Measurements from ENCODE around the gene DSCAM.

The DSCAM gene

GRCh38 chr21:40853956-40854688 is 7.2 kb upstream of the DSCAM start:
- Histone ChIP-seq H3K9me3 (ENCODE audit: control insufficient read depth, low read length) (no peaks in the 10 kb centered on the region), H3K27ac (ENCODE audit: insufficient read depth, low read length, poor library complexity, severe bottlenecking) (no peak overlapping the region), H3K4me3 (ENCODE audit: insufficient read depth, low read depth, low read length, poor library complexity, severe bottlenecking) (no peak overlapping the region), H3K36me3 (ENCODE audit: control insufficient read depth, insufficient read depth, low read length) (no peaks in the 10 kb centered on the region), H3K27me3 (replicated peaks; ENCODE audit: control insufficient read depth, insufficient read depth, low read length, poor library complexity, severe bottlenecking) (no peaks in the 10 kb centered on the region), H3K4me1 (ENCODE audit: control insufficient read depth, insufficient read depth, low read length, poor library complexity, severe bottlenecking) (no peaks in the 10 kb centered on the region)
- DNase-seq, result no peak

GRCh38 chr21:40852563-40852962 is 5.6 kb upstream of the DSCAM start:
- Histone ChIP-seq H3K36me3 (ENCODE audit: control insufficient read depth, insufficient read depth, low read length) (no peaks in the 10 kb centered on the region), H3K9me3 (ENCODE audit: control insufficient read depth, low read length) (no peaks in the 10 kb centered on the region), H3K4me3 (ENCODE audit: insufficient read depth, low read depth, low read length, poor library complexity, severe bottlenecking) (no peak overlapping the region), H3K4me1 (ENCODE audit: control insufficient read depth, insufficient read depth, low read length, poor library complexity, severe bottlenecking) (no peaks in the 10 kb centered on the region), H3K27me3 (replicated peaks; ENCODE audit: control insufficient read depth, insufficient read depth, low read length, poor library complexity, severe bottlenecking) (no peaks in the 10 kb centered on the region), H3K27ac (ENCODE audit: insufficient read depth, low read length, poor library complexity, severe bottlenecking) (no peak overlapping the region)
- no peak for DNase-seq

- no peaks in the 10 kb centered on the region for H3K27me3 ChIP-seq (replicated peaks; ENCODE audit: control insufficient read depth, insufficient read depth, low read length, poor library complexity, severe bottlenecking)
- H3K27ac ChIP-seq (ENCODE audit: insufficient read depth, low read length, poor library complexity, severe bottlenecking), result no peak overlapping the region
- H3K4me1 ChIP-seq (ENCODE audit: control insufficient read depth, insufficient read depth, low read length, poor library complexity, severe bottlenecking), result no peaks in the 10 kb centered on the region
- no peaks in the 10 kb centered on the region for H3K36me3 ChIP-seq (ENCODE audit: control insufficient read depth, insufficient read depth, low read length)
- H3K9me3 ChIP-seq (ENCODE audit: control insufficient read depth, low read length), result no peaks in the 10 kb centered on the region
- DNase-seq, result no peak
- no peak overlapping the region for H3K4me3 ChIP-seq (ENCODE audit: insufficient read depth, low read depth, low read length, poor library complexity, severe bottlenecking)
Observed at GRCh38 chr21:40851749-40852148, 4.8 kb upstream of the DSCAM start.

DNA sequence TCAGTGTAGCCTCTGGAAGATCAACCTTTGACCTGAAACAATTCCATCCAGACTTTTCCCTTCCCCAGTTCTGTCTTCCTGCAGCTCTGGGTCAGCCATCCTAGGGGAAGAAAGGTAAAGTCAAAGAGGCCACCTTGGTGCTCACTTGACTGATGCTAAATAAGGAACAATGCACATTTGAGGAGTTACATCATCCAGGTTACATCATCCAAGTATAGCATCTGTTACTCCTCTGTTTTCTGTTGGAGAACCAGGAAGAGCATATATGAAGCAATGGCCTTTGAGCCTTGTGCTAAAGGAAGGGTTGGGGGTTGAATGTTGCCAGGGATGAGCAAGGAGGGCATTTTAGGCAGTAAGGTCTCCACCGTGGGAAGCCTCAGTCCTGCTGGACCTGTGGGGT is 3.1 kb upstream of the DSCAM start:
- DNase-seq, result no peak
- Histone ChIP-seq H3K9me3 (ENCODE audit: control insufficient read depth, low read length) (no peaks in the 10 kb centered on the region), H3K27ac (ENCODE audit: insufficient read depth, low read length, poor library complexity, severe bottlenecking) (no peak overlapping the region), H3K4me1 (ENCODE audit: control insufficient read depth, insufficient read depth, low read length, poor library complexity, severe bottlenecking) (no peaks in the 10 kb centered on the region), H3K27me3 (replicated peaks; ENCODE audit: control insufficient read depth, insufficient read depth, low read length, poor library complexity, severe bottlenecking) (no peaks in the 10 kb centered on the region), H3K36me3 (ENCODE audit: control insufficient read depth, insufficient read depth, low read length) (no peaks in the 10 kb centered on the region), H3K4me3 (ENCODE audit: insufficient read depth, low read depth, low read length, poor library complexity, severe bottlenecking) (no peak overlapping the region)

DNA sequence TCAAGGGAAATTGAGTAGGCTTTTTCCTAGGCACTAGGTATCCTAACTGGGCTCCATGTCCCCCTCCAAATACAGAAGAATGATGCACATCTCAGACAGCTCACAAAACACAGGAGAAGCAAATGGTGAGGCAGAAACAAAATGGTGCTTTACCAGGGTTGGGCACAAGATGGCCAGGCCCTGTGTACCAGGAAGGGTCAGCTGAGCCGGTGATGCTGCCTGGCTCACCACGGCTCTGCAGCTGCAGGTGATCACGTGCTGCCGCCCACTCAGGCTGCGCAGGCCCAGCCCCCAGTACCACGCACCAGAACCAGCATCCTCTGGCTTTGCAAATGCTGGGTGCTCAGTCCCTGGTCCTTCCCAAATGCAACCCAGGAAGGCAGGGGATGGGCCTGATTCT is 993 bp upstream of the DSCAM start:
- H3K27me3 ChIP-seq (replicated peaks; ENCODE audit: control insufficient read depth, insufficient read depth, low read length, poor library complexity, severe bottlenecking), result no peaks in the 10 kb centered on the region
- no peaks in the 10 kb centered on the region for H3K36me3 ChIP-seq (ENCODE audit: control insufficient read depth, insufficient read depth, low read length)
- H3K4me3 ChIP-seq (ENCODE audit: insufficient read depth, low read depth, low read length, poor library complexity, severe bottlenecking), result no peak overlapping the region
- H3K27ac ChIP-seq (ENCODE audit: insufficient read depth, low read length, poor library complexity, severe bottlenecking), result no peak overlapping the region
- H3K4me1 ChIP-seq (ENCODE audit: control insufficient read depth, insufficient read depth, low read length, poor library complexity, severe bottlenecking), result no peaks in the 10 kb centered on the region
- no peaks in the 10 kb centered on the region for H3K9me3 ChIP-seq (ENCODE audit: control insufficient read depth, low read length)
- DNase-seq, result no peak

DNA sequence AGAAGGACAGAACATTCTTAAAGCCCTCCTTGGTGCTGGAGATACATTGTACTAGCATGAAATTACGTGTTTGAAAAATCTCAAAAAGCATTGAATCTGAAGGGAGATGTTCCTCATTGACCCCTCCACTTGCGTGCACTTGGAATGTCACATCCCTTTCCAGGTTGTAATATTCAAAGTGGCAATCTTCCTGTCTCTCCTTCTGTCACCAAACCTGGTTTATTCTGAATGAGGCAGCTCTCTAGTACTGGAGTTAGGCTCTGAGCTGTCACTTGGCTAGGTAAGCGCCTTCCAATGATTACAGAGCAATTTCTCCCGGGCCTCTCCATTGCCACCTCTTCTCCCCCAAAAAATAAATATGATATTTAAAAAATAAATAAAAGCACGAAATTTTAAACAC is 855 bp downstream of the DSCAM start:
- H3K4me1 ChIP-seq (ENCODE audit: control insufficient read depth, insufficient read depth, low read length, poor library complexity, severe bottlenecking), result no peaks in the 10 kb centered on the region
- no peak overlapping the region for H3K4me3 ChIP-seq (ENCODE audit: insufficient read depth, low read depth, low read length, poor library complexity, severe bottlenecking)
- H3K9me3 ChIP-seq (ENCODE audit: control insufficient read depth, low read length), result no peaks in the 10 kb centered on the region
- no peaks in the 10 kb centered on the region for H3K27me3 ChIP-seq (replicated peaks; ENCODE audit: control insufficient read depth, insufficient read depth, low read length, poor library complexity, severe bottlenecking)
- no peak overlapping the region for H3K27ac ChIP-seq (ENCODE audit: insufficient read depth, low read length, poor library complexity, severe bottlenecking)
- no peaks in the 10 kb centered on the region for H3K36me3 ChIP-seq (ENCODE audit: control insufficient read depth, insufficient read depth, low read length)
- DNase-seq, result no peak

DNA sequence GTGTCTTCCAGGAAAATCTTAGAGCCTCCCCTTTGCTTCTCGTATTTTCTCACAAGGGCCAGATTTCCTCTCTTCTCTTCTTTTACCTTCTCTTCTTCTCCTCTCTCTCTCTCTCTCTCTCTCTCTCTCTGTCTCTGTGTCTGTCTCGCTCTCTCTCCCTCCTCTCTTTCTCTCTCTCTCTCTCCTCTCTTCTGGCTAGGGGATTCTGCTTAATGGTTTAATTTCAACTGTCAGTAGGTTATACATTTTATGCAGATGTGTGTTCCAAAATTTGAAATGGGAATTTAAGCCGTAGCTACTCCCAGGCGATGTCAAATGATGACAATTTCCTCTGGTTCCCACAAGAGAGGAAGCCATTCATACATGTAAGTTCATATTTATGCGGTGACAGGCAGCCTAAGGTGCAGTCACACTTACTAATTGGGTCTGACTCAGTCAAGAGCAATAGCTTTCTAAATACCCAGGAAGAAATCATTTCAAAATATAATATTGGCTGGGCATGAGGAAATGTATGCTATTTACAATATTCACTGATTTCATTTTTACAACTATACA is 1.4 kb downstream of the DSCAM start:
- Histone ChIP-seq H3K27ac (ENCODE audit: insufficient read depth, low read length, poor library complexity, severe bottlenecking) (no peak overlapping the region), H3K9me3 (ENCODE audit: control insufficient read depth, low read length) (no peaks in the 10 kb centered on the region), H3K4me1 (ENCODE audit: control insufficient read depth, insufficient read depth, low read length, poor library complexity, severe bottlenecking) (no peaks in the 10 kb centered on the region), H3K36me3 (ENCODE audit: control insufficient read depth, insufficient read depth, low read length) (no peaks in the 10 kb centered on the region), H3K4me3 (ENCODE audit: insufficient read depth, low read depth, low read length, poor library complexity, severe bottlenecking) (no peak overlapping the region), H3K27me3 (replicated peaks; ENCODE audit: control insufficient read depth, insufficient read depth, low read length, poor library complexity, severe bottlenecking) (no peaks in the 10 kb centered on the region)
- DNase-seq, result no peak

DNA sequence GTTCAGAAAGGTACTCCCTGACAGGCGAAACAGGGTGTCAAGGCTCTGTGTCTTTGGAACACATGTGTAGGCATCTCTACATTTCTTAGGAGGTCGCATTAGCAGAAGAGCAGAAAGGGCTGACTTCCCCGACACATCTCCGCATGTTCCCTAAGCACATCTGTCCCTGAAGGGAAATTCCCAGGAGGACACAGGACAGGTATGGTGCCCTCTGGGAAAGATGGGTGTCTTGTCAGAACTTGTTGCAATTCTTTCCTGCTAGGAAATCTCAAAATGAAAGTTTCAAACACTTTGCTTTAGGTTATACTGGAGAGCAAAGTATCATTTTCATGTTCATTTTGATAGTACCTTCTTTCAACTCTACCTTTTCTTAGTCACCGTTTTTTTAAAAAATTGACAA is 2.0 kb downstream of the DSCAM start:
- no peaks in the 10 kb centered on the region for H3K27me3 ChIP-seq (replicated peaks; ENCODE audit: control insufficient read depth, insufficient read depth, low read length, poor library complexity, severe bottlenecking)
- H3K9me3 ChIP-seq (ENCODE audit: control insufficient read depth, low read length), result no peaks in the 10 kb centered on the region
- no peaks in the 10 kb centered on the region for H3K4me1 ChIP-seq (ENCODE audit: control insufficient read depth, insufficient read depth, low read length, poor library complexity, severe bottlenecking)
- H3K36me3 ChIP-seq (ENCODE audit: control insufficient read depth, insufficient read depth, low read length), result no peaks in the 10 kb centered on the region
- no peak overlapping the region for H3K4me3 ChIP-seq (ENCODE audit: insufficient read depth, low read depth, low read length, poor library complexity, severe bottlenecking)
- H3K27ac ChIP-seq (ENCODE audit: insufficient read depth, low read length, poor library complexity, severe bottlenecking), result no peak overlapping the region
- DNase-seq, result no peak

DNA sequence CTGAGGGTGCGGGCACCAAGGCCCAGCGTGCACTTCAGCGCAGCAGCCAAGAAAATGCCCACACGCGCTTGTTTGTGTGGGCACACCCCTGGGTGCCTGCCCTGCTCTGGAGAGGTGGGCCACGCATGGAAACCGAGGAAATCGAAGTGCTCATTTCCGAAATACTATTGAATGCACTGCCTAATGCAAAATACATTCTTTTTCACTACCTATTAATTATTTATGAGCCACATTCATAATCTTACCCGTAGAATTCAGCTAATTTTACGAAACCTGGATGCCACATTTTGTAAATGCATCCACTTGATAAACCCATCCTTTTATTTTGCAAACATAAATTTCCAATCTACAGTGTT is 4.8 kb downstream of the DSCAM start:
- H3K27me3 ChIP-seq (replicated peaks; ENCODE audit: control insufficient read depth, insufficient read depth, low read length, poor library complexity, severe bottlenecking), result no peaks in the 10 kb centered on the region
- H3K4me3 ChIP-seq (ENCODE audit: insufficient read depth, low read depth, low read length, poor library complexity, severe bottlenecking), result no peak overlapping the region
- DNase-seq, result no peak
- no peaks in the 10 kb centered on the region for H3K4me1 ChIP-seq (ENCODE audit: control insufficient read depth, insufficient read depth, low read length, poor library complexity, severe bottlenecking)
- no peak overlapping the region for H3K27ac ChIP-seq (ENCODE audit: insufficient read depth, low read length, poor library complexity, severe bottlenecking)
- H3K36me3 ChIP-seq (ENCODE audit: control insufficient read depth, insufficient read depth, low read length), result no peaks in the 10 kb centered on the region
- no peaks in the 10 kb centered on the region for H3K9me3 ChIP-seq (ENCODE audit: control insufficient read depth, low read length)

GRCh38 chr21:40841524-40842196 is 5.3 kb downstream of the DSCAM start:
- DNase-seq, result no peak
- Histone ChIP-seq H3K36me3 (ENCODE audit: control insufficient read depth, insufficient read depth, low read length) (no peaks in the 10 kb centered on the region), H3K27ac (ENCODE audit: insufficient read depth, low read length, poor library complexity, severe bottlenecking) (no peak overlapping the region), H3K4me1 (ENCODE audit: control insufficient read depth, insufficient read depth, low read length, poor library complexity, severe bottlenecking) (no peaks in the 10 kb centered on the region), H3K4me3 (ENCODE audit: insufficient read depth, low read depth, low read length, poor library complexity, severe bottlenecking) (no peak overlapping the region), H3K27me3 (replicated peaks; ENCODE audit: control insufficient read depth, insufficient read depth, low read length, poor library complexity, severe bottlenecking) (no peaks in the 10 kb centered on the region), H3K9me3 (ENCODE audit: control insufficient read depth, low read length) (no peaks in the 10 kb centered on the region)

Data from effector memory CD4-positive, alpha-beta T cell (primary cell).